Activated CD4-positive, alpha-beta T cell treated with anti-CD3 and anti-CD28 coated beads, Interleukin-2, amount 10 ng/mL, durations not matched to agents 24 days and 14 days (primary cell): Measurements from ENCODE around the gene PPAN. TPM values are rescaled to one million over a fixed set of nuclear protein-coding genes. Genes with fewer than 3 reads are reported as not detected.

Source experiments
- DNase-seq: peaks from one replicate; pipeline ENCODE4 v3.0.0; 2022
- H3K27ac Mint-ChIP-seq: one replicate; pipeline ENCODE4 v1.8.0; 2022; ENCODE audit warnings: mild to moderate bottlenecking, mixed read lengths
- H3K27me3 Mint-ChIP-seq: one replicate; pipeline ENCODE4 v1.8.0; 2022; ENCODE audit warnings: mixed read lengths
- H3K36me3 Mint-ChIP-seq: one replicate; pipeline ENCODE4 v1.8.0; 2022; ENCODE audit warnings: low read depth, mild to moderate bottlenecking, mixed read lengths
- H3K4me1 Mint-ChIP-seq: one replicate; pipeline ENCODE4 v1.8.0; 2021; ENCODE audit warnings: mixed read lengths
- H3K4me3 Mint-ChIP-seq: one replicate; pipeline ENCODE4 v1.8.0; 2022; ENCODE audit warnings: mild to moderate bottlenecking, moderate library complexity, mixed read lengths
- H3K9me3 Mint-ChIP-seq: one replicate; pipeline ENCODE4 v1.8.0; 2021; ENCODE audit warnings: mixed read lengths
- intact Hi-C: fragments of 100-400 bp; cut with micrococcal nuclease; formaldehyde crosslinking; loops from one replicate; pipeline ENCODE4 v1.15.1; 2023
- total RNA-seq: library from RNA; stranded (reverse); gene quantifications from 2 replicates; pipeline ENCODE4 v1.2.3, GENCODE V29; 2022

Gene PPAN
- total RNA-seq, 1 donor from 2014 or later: 232 TPM

GRCh38 chr19:10100163-10100785, 5.9 kb upstream of the PPAN start:
- H3K4me3 Mint-ChIP-seq: no peak overlapping the region
- peaks cover 6% of the 10 kb centered on the region for H3K36me3 Mint-ChIP-seq
- no peak for DNase-seq
- peak overlapping the region; percentile 14 for H3K27ac Mint-ChIP-seq
- H3K27me3 Mint-ChIP-seq: peaks cover 1% of the 10 kb centered on the region
- peaks cover 43% of the 10 kb centered on the region for H3K4me1 Mint-ChIP-seq
- intact Hi-C loops: loop anchor here (10.0 kb wide), 2 partner anchors 465 to 995 kb away; partner anchors contain the start of genes CDKN2D and KRI1
- H3K9me3 Mint-ChIP-seq: no peaks in the 10 kb centered on the region

- Mint-ChIP-seq H3K27ac (peak overlapping the region; percentile 95), H3K4me1 (peaks cover 58% of the 10 kb centered on the region), H3K9me3 (no peaks in the 10 kb centered on the region), H3K4me3 (peak overlapping the region; percentile 50), H3K36me3 (peaks cover 18% of the 10 kb centered on the region), H3K27me3 (peaks cover 1% of the 10 kb centered on the region)
- intact Hi-C loops: loop anchor here (10.0 kb wide), 2 partner anchors 462 to 992 kb away; partner anchors contain the start of genes CDKN2D and KRI1
- peak; percentile 61 for DNase-seq
These were observed 3.4 kb upstream of the PPAN start for GRCh38 chr19:10102787-10103236.

- intact Hi-C loops: loop anchor here (1.0 to 10.0 kb wide), 4 partner anchors 8 to 991 kb away; partner anchors contain the start of genes CDKN2D, DNMT1 and KRI1
- Mint-ChIP-seq H3K4me3 (peak overlapping the region; percentile 85), H3K9me3 (no peaks in the 10 kb centered on the region), H3K36me3 (peaks cover 26% of the 10 kb centered on the region), H3K27ac (peak overlapping the region; percentile 100), H3K27me3 (peaks cover 1% of the 10 kb centered on the region), H3K4me1 (peaks cover 54% of the 10 kb centered on the region)
- DNase-seq: no peak
These were observed 2.0 kb upstream of the PPAN start for GRCh38 chr19:10104130-10104513.

GRCh38 chr19:10104665-10105508, 1.3 kb upstream of the PPAN start:
- peaks cover 1% of the 10 kb centered on the region for H3K27me3 Mint-ChIP-seq
- H3K27ac Mint-ChIP-seq: peak overlapping the region; percentile 100
- peak overlapping the region; percentile 85 for H3K4me3 Mint-ChIP-seq
- H3K4me1 Mint-ChIP-seq: peaks cover 55% of the 10 kb centered on the region
- DNase-seq: peak; percentile 95
- H3K36me3 Mint-ChIP-seq: peaks cover 33% of the 10 kb centered on the region
- intact Hi-C loops: loop anchor here (1.0 to 10.0 kb wide), 6 partner anchors 9 to 990 kb away; partner anchors contain the start of genes CDC37, CDKN2D, DNMT1 and KRI1
- H3K9me3 Mint-ChIP-seq: no peaks in the 10 kb centered on the region

GRCh38 chr19:10105509-10106099, 558 bp upstream of the PPAN start:
- Mint-ChIP-seq H3K4me3 (peak overlapping the region; percentile 85), H3K27ac (peak overlapping the region; percentile 100), H3K27me3 (peaks cover 1% of the 10 kb centered on the region), H3K36me3 (peaks cover 39% of the 10 kb centered on the region), H3K4me1 (peaks cover 58% of the 10 kb centered on the region), H3K9me3 (no peaks in the 10 kb centered on the region)
- DNase-seq: peak; percentile 90
- intact Hi-C loops: loop anchor here (1.0 to 10.0 kb wide), 6 partner anchors 15 to 989 kb away; partner anchors contain the start of genes CDC37, CDKN2D, DNMT1 and KRI1

- Mint-ChIP-seq H3K4me3 (peak overlapping the region; percentile 85), H3K27ac (peak overlapping the region; percentile 100), H3K27me3 (peaks cover 1% of the 10 kb centered on the region), H3K4me1 (peaks cover 66% of the 10 kb centered on the region), H3K9me3 (no peaks in the 10 kb centered on the region), H3K36me3 (peaks cover 49% of the 10 kb centered on the region)
- DNase-seq: no peak
- intact Hi-C loops: loop anchor here (5.0 to 10.0 kb wide), 4 partner anchors 145 to 988 kb away; partner anchors contain the start of genes CDC37, CDKN2D, KRI1 and MRPL4
These were observed 1.1 kb downstream of the PPAN start for GRCh38 chr19:10107254-10107653.

GRCh38 chr19:10107817-10108367, 1.7 kb downstream of the PPAN start:
- peaks cover 1% of the 10 kb centered on the region for H3K27me3 Mint-ChIP-seq
- H3K36me3 Mint-ChIP-seq: peaks cover 55% of the 10 kb centered on the region
- no peaks in the 10 kb centered on the region for H3K9me3 Mint-ChIP-seq
- no peak for DNase-seq
- intact Hi-C loops: loop anchor here (5.0 to 10.0 kb wide), 4 partner anchors 144 to 987 kb away; partner anchors contain the start of genes CDC37, CDKN2D, KRI1 and MRPL4
- H3K27ac Mint-ChIP-seq: peak overlapping the region; percentile 100
- peaks cover 66% of the 10 kb centered on the region for H3K4me1 Mint-ChIP-seq
- H3K4me3 Mint-ChIP-seq: peak overlapping the region; percentile 85

GRCh38 chr19:10109528-10109927, 3.4 kb downstream of the PPAN start:
- no peak for DNase-seq
- H3K9me3 Mint-ChIP-seq: no peaks in the 10 kb centered on the region
- H3K27me3 Mint-ChIP-seq: peaks cover 1% of the 10 kb centered on the region
- peaks cover 62% of the 10 kb centered on the region for H3K4me1 Mint-ChIP-seq
- H3K36me3 Mint-ChIP-seq: peaks cover 61% of the 10 kb centered on the region
- peak overlapping the region; percentile 17 for H3K27ac Mint-ChIP-seq
- intact Hi-C loops: loop anchor here (5.0 to 10.0 kb wide), 4 partner anchors 143 to 985 kb away; partner anchors contain the start of genes CDC37, CDKN2D, KRI1 and MRPL4
- H3K4me3 Mint-ChIP-seq: peak overlapping the region; percentile 51

- peak overlapping the region; percentile 74 for H3K4me3 Mint-ChIP-seq
- peaks cover 67% of the 10 kb centered on the region for H3K36me3 Mint-ChIP-seq
- DNase-seq: no peak
- no peaks in the 10 kb centered on the region for H3K9me3 Mint-ChIP-seq
- intact Hi-C loops: loop anchor here (10.0 kb wide), 1 partner anchor 176 kb away; the partner anchor contains the start of gene OLFM2
- peaks cover 55% of the 10 kb centered on the region for H3K4me1 Mint-ChIP-seq
- no peaks in the 10 kb centered on the region for H3K27me3 Mint-ChIP-seq
- H3K27ac Mint-ChIP-seq: peak overlapping the region; percentile 60
These were observed 4.2 kb downstream of the PPAN start for GRCh38 chr19:10110076-10110971.

GRCh38 chr19:10110972-10111317, 4.8 kb downstream of the PPAN start:
- Mint-ChIP-seq H3K27ac (peak overlapping the region; percentile 60), H3K4me1 (peaks cover 49% of the 10 kb centered on the region), H3K36me3 (peaks cover 72% of the 10 kb centered on the region), H3K27me3 (no peaks in the 10 kb centered on the region), H3K4me3 (peak overlapping the region; percentile 74), H3K9me3 (no peaks in the 10 kb centered on the region)
- intact Hi-C loops: loop anchor here (10.0 kb wide), 1 partner anchor 176 kb away; the partner anchor contains the start of gene OLFM2
- no peak for DNase-seq

- Mint-ChIP-seq H3K27me3 (no peaks in the 10 kb centered on the region), H3K4me1 (peaks cover 50% of the 10 kb centered on the region), H3K36me3 (peaks cover 75% of the 10 kb centered on the region), H3K4me3 (peak within 1 kb of the TSS; percentile 74), H3K9me3 (no peaks in the 10 kb centered on the region), H3K27ac (peak within 1 kb of the TSS; percentile 91)
- intact Hi-C loops: loop anchor here (10.0 kb wide), 1 partner anchor 177 kb away; the partner anchor contains the start of gene OLFM2
- peak; percentile 73 for DNase-seq
These were observed 5.2 kb downstream of the PPAN start, which contains the start of gene P2RY11 for GRCh38 chr19:10111405-10111811. TSS of gene P2RY11 (plus strand) at chr19:10111693. CDS start at chr19:10111722, 29 bp downstream.
